A673 (cell line): Measurements from ENCODE around the gene GLDN. TPM values are rescaled to one million over a fixed set of nuclear protein-coding genes. Genes with fewer than 3 reads are reported as not detected.

Experiments used
- BruUV-seq: library from RNA; stranded (reverse); fragments of 400-500 nt; replicated peaks from 2 replicates; lab custom pipeline; 2021; lab: Mats Ljungman, UMichigan
- CTCF ChIA-PET: fragments of 300-600 bp; sonication (Branson Sonifier 250); formaldehyde crosslinking; loops from one replicate; lab custom pipeline; 2022; ENCODE audit warnings: antibody characterized with exemption; lab: Charles Lee
- POLR2A ChIA-PET: fragments of 300-600 bp; sonication (Branson Sonifier 250); formaldehyde crosslinking; loops from one replicate; lab custom pipeline; 2022; ENCODE audit warnings: antibody characterized with exemption; ENCODE audit not compliant: low non-redundant PET; lab: Charles Lee
- DNase-seq: peaks from one replicate; pipeline ENCODE4 v3.0.0-alpha.2; 2015; ENCODE audit warnings: low spot score
- H3K27ac ChIP-seq: fragments of 200-600 bp; sonication (generic); 2 replicates; pipeline ENCODE4 v1.5.1; 2016; ENCODE audit warnings: mixed run types, low read depth, mild to moderate bottlenecking, mixed read lengths, antibody characterized with exemption, low read length; ENCODE audit not compliant: poor library complexity, severe bottlenecking
- H3K27me3 ChIP-seq: fragments of 200-600 bp; sonication (generic); replicated peaks from 2 replicates; pipeline ENCODE4 v1.6.1; 2017; ENCODE audit warnings: mixed run types, low read depth, mild to moderate bottlenecking, mixed read lengths, antibody characterized with exemption, low read length; ENCODE audit not compliant: insufficient read depth, poor library complexity
- H3K36me3 ChIP-seq: fragments of 200-600 bp; sonication (generic); 2 replicates; pipeline ENCODE4 v1.6.1; 2016; ENCODE audit warnings: mixed run types, mild to moderate bottlenecking, mixed read lengths, antibody characterized with exemption, low read length; ENCODE audit not compliant: insufficient read depth, poor library complexity, severe bottlenecking
- H3K4me1 ChIP-seq: fragments of 200-600 bp; sonication (generic); 2 replicates; pipeline ENCODE4 v1.6.1; 2017; ENCODE audit warnings: mixed run types, mild to moderate bottlenecking, mixed read lengths, antibody characterized with exemption, low read length; ENCODE audit not compliant: insufficient read depth, poor library complexity, severe bottlenecking
- H3K4me3 ChIP-seq: fragments of 200-600 bp; sonication (generic); 2 replicates; pipeline ENCODE4 v1.5.1; 2016; ENCODE audit warnings: low read depth, mixed run types, mild to moderate bottlenecking, mixed read lengths, low read length; ENCODE audit not compliant: poor library complexity, severe bottlenecking
- H3K9me3 ChIP-seq: fragments of 200-600 bp; sonication (generic); 2 replicates; pipeline ENCODE4 v1.6.1; 2016; ENCODE audit warnings: mixed run types, low read depth, mild to moderate bottlenecking, mixed read lengths, antibody characterized with exemption, low read length; ENCODE audit not compliant: poor library complexity, severe bottlenecking
- CTCF ChIP-seq: fragments of 300-800, 200-600 bp; sonication (generic); conservative IDR thresholded peaks from 2 replicates; pipeline ENCODE4 v1.5.1; 2017; ENCODE audit warnings: low read depth, mild to moderate bottlenecking, antibody characterized with exemption, low read length, moderate library complexity, mixed read lengths
- EZH2 ChIP-seq: fragments of 200-600 bp; sonication (generic); IDR thresholded peaks from 2 replicates; pipeline ENCODE4 v1.6.1; 2017; ENCODE audit warnings: borderline replicate concordance, low read depth, mild to moderate bottlenecking, mixed read lengths, antibody characterized with exemption, low read length; ENCODE audit not compliant: poor library complexity, severe bottlenecking
- intact Hi-C: fragments of 100-400 bp; cut with micrococcal nuclease; formaldehyde crosslinking; loops from one replicate; pipeline ENCODE4 v1.10.0; 2022; ENCODE audit not compliant: unreplicated experiment
- total RNA-seq: library from RNA; stranded (reverse); gene quantifications from 2 replicates; pipeline ENCODE4 v1.2.3, GENCODE V29; 2021

GLDN gene
- total RNA-seq, 1 experiment from 2014 or later: not detected

DNA sequence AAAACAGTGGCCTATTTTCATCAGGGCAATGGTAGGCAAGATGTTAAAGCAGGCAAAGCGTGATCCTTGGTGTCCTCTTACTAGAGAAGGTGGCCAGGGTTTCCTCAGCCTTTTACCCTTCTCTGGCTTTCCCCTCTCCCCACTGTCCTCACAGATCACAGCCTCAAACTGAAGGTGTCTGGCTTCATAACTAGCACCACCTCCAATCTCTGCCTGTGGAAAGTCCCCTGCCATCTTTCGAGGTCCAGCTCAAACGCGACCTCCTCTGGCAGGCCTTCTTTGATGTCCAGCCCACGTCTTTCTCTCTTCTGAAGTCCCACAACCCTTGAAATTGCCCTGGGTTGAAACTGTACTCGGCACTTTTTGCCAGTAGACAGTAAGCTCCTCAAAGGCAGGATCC, 39.0 kb upstream of the GLDN start:
- no peaks in the 10 kb centered on the region for H3K9me3 ChIP-seq
- DNase-seq: no peak
- H3K36me3 ChIP-seq: no peaks in the 10 kb centered on the region
- no peak overlapping the region for H3K27ac ChIP-seq
- H3K27me3 ChIP-seq: no peaks in the 10 kb centered on the region
- H3K4me3 ChIP-seq: no peak overlapping the region
- intact Hi-C loops: no loop called here
- BruUV-seq: no TSS peak
- TF ChIP-seq CTCF: no peak
- TF ChIP-seq EZH2: no peak
- no peaks in the 10 kb centered on the region for H3K4me1 ChIP-seq
- ChIA-PET CTCF (interaction anchor here (0.6 kb wide), 1 partner anchor 348 kb away, joined by 4 read pairs; no protein-coding TSS in a partner anchor), POLR2A (no interaction called here)

DNA sequence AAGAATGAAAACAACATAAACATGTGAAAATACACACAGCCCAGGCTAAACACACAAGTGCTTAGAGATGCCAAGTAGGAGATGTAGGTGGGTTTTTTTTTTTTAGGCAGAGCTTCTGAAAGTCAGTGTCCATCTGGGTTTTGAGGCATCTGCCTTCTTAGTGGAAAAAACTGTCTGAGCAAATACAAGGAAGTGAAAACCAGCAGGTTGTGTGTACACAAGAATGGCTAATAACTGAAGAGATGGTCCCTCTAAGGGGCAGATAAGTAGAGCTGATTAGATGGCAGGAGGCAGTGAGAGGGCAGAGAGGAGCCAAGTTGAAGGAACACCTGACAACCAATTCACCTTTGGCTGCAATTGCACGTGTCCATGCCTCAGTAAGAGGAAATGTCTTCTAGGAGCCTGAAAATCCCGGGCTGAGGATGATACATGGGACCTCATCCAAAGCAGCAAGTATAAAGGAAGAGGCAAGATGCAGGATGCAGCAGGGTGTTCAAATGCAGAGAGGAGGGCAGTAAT, 37.9 kb upstream of the GLDN start:
- Histone ChIP-seq H3K36me3 (no peaks in the 10 kb centered on the region), H3K9me3 (no peaks in the 10 kb centered on the region), H3K4me1 (no peaks in the 10 kb centered on the region), H3K27ac (no peak overlapping the region), H3K27me3 (no peaks in the 10 kb centered on the region), H3K4me3 (no peak overlapping the region)
- TF ChIP-seq CTCF (no peak), EZH2 (no peak)
- no peak for DNase-seq
- intact Hi-C loops: no loop called here
- no TSS peak for BruUV-seq
- CTCF ChIA-PET: no interaction called here
- POLR2A ChIA-PET: no interaction called here

GRCh38 chr15:51307325-51307724, 34.1 kb upstream of the GLDN start:
- BruUV-seq: no TSS peak
- intact Hi-C loops: no loop called here
- H3K9me3 ChIP-seq: no peaks in the 10 kb centered on the region
- no peaks in the 10 kb centered on the region for H3K27me3 ChIP-seq
- DNase-seq: no peak
- H3K4me3 ChIP-seq: no peak overlapping the region
- TF ChIP-seq CTCF (no peak), EZH2 (no peak)
- no peaks in the 10 kb centered on the region for H3K36me3 ChIP-seq
- ChIA-PET CTCF (no interaction called here), POLR2A (no interaction called here)
- H3K4me1 ChIP-seq: no peaks in the 10 kb centered on the region
- no peak overlapping the region for H3K27ac ChIP-seq
